Measurements from ENCODE around the gene TTLL8. TPM values are rescaled to one million over a fixed set of nuclear protein-coding genes. Genes with fewer than 3 reads are reported as not detected.

Gene TTLL8
- total RNA-seq, 1 experiment from 2014 or later: not detected

GRCh38 chr22:50063589-50064393 is 5.7 kb upstream of the TTLL8 start:
- Histone ChIP-seq H3K9me2 (ENCODE audit: insufficient read depth) (no peaks in the 10 kb centered on the region), H3K4me2 (ENCODE audit: low read length) (no peak overlapping the region), H3K27ac (ENCODE audit: low read depth, low read length) (no peak overlapping the region), H3K9ac (ENCODE audit: low read length) (no peak overlapping the region), H3K9me3 (ENCODE audit: control insufficient read depth in 1 of 2, insufficient read depth in 1 of 2, low read depth in 1 of 2, low read length in 2 of 2) (no peaks in the 10 kb centered on the region), H2AFZ (ENCODE audit: low read depth, low read length, poor library complexity, severe bottlenecking) (no peak overlapping the region), H3K79me2 (ENCODE audit: insufficient read depth, low read length) (no peaks in the 10 kb centered on the region), H4K20me1 (ENCODE audit: insufficient read depth) (no peaks in the 10 kb centered on the region), H3K4me3 (replicated peaks in 1 of 2; ENCODE audit: low read depth in 1 of 2, low read length in 2 of 2) (no peak overlapping the region), H3K27me3 (ENCODE audit: insufficient read depth, low read length) (no peaks in the 10 kb centered on the region), H3K4me1 (ENCODE audit: control insufficient read depth in 1 of 2, insufficient read depth in 2 of 2, low read length in 2 of 2) (no peaks in the 10 kb centered on the region), H3K36me3 (ENCODE audit: control insufficient read depth in 1 of 2, insufficient read depth in 2 of 2, low read length in 2 of 2) (no peaks in the 10 kb centered on the region)
- no peak for TF ChIP-seq CBX3 (IDR thresholded peaks at IDR 0.05; ENCODE audit: low read depth)
- TF ChIP-seq CTCF (IDR thresholded peaks at IDR 0.05 in 2 of 3, conservative IDR thresholded peaks at IDR 0.05 in 1 of 3; ENCODE audit: borderline replicate concordance in 1 of 3, insufficient read depth in 1 of 3, low read depth in 2 of 3, low read length in 2 of 3): no peak
- no peak for TF ChIP-seq SRF (IDR thresholded peaks at IDR 0.05; ENCODE audit: low read depth)
- ATAC-seq (no peak), DNase-seq (ENCODE audit: low read depth, low spot score) (no peak)
- intact Hi-C loops (cut with micrococcal nuclease): no loop called here
- ChIA-PET POLR2A (no interaction called here), CTCF (no interaction called here), RAD21 (ENCODE audit: low non-redundant PET in 1 of 2, low total read pairs in 2 of 2, uncharacterized antibody in 2 of 2, unreplicated experiment in 2 of 2) (no interaction called here)
- no TSS peak for BruUV-seq (replicated peaks)

- BruUV-seq (replicated peaks): no TSS peak
- no peak for ATAC-seq
- ChIA-PET POLR2A (no interaction called here), CTCF (no interaction called here), RAD21 (ENCODE audit: low non-redundant PET in 1 of 2, low total read pairs in 2 of 2, uncharacterized antibody in 2 of 2, unreplicated experiment in 2 of 2) (no interaction called here)
- no peaks in the 10 kb centered on the region for H3K9me2 ChIP-seq (ENCODE audit: insufficient read depth)
- DNase-seq (ENCODE audit: low read depth, low spot score): no peak
- no peak overlapping the region for H3K4me2 ChIP-seq (ENCODE audit: low read length)
- no peaks in the 10 kb centered on the region for H3K79me2 ChIP-seq (ENCODE audit: insufficient read depth, low read length)
- H3K36me3 ChIP-seq (ENCODE audit: control insufficient read depth in 1 of 2, insufficient read depth in 2 of 2, low read length in 2 of 2): no peaks in the 10 kb centered on the region
- no peaks in the 10 kb centered on the region for H4K20me1 ChIP-seq (ENCODE audit: insufficient read depth)
- H2AFZ ChIP-seq (ENCODE audit: low read depth, low read length, poor library complexity, severe bottlenecking): no peak overlapping the region
- no peaks in the 10 kb centered on the region for H3K9me3 ChIP-seq (ENCODE audit: control insufficient read depth in 1 of 2, insufficient read depth in 1 of 2, low read depth in 1 of 2, low read length in 2 of 2)
- H3K27ac ChIP-seq (ENCODE audit: low read depth, low read length): no peak overlapping the region
- no peak overlapping the region for H3K9ac ChIP-seq (ENCODE audit: low read length)
- intact Hi-C loops (cut with micrococcal nuclease): no loop called here
- H3K4me3 ChIP-seq (replicated peaks in 1 of 2; ENCODE audit: low read depth in 1 of 2, low read length in 2 of 2): no peak overlapping the region
- H3K27me3 ChIP-seq (ENCODE audit: insufficient read depth, low read length): no peaks in the 10 kb centered on the region
- H3K4me1 ChIP-seq (ENCODE audit: control insufficient read depth in 1 of 2, insufficient read depth in 2 of 2, low read length in 2 of 2): no peaks in the 10 kb centered on the region
- TF ChIP-seq RAD21 (IDR thresholded peaks at IDR 0.05; ENCODE audit: low read depth) (no peak), MAX (IDR thresholded peaks at IDR 0.05) (no peak), FOSL1 (IDR thresholded peaks at IDR 0.05; ENCODE audit: low read depth) (no peak), YY1 (IDR thresholded peaks at IDR 0.05; ENCODE audit: extremely low read depth, insufficient replicate concordance, low read depth, low read length) (no peak), EZH2 (IDR thresholded peaks at IDR 0.05) (no peak), ATF3 (IDR thresholded peaks at IDR 0.05) (no peak), CEBPB (IDR thresholded peaks at IDR 0.05; ENCODE audit: low read depth) (no peak), ELF1 (IDR thresholded peaks at IDR 0.05; ENCODE audit: borderline replicate concordance, low read depth) (no peak), REST (IDR thresholded peaks at IDR 0.05; ENCODE audit: low read depth) (no peak), POLR2A (IDR thresholded peaks at IDR 0.05; ENCODE audit: borderline replicate concordance, extremely low read depth, insufficient read depth, insufficient read length) (no peak)
Observed at GRCh38 chr22:50062509-50063135, 4.5 kb upstream of the TTLL8 start.

All from HCT116 (cell line).